H1 (cell line): ENCODE results near the gene FXYD7.

ENCODE experiments used
- ATF2 ChIP-seq: IDR thresholded peaks from 2 replicates; pipeline ENCODE4 v1.6.1; 2012; ENCODE audit warnings: low read length, inconsistent platforms
- EP300 ChIP-seq, 2 experiments: IDR thresholded peaks; 1 replicate in 1 of 2; 2 replicates in 1 of 2; pipeline ENCODE4 v1.6.1; 2011 to 2012; ENCODE audit warnings: low read depth in 2 of 2, low read length in 2 of 2, mild to moderate bottlenecking in 2 of 2, borderline replicate concordance in 1 of 2, inconsistent platforms in 1 of 2, moderate library complexity in 1 of 2
- EZH2 ChIP-seq: fragments of 200-600 bp; sonication (generic); IDR thresholded peaks from 2 replicates; pipeline ENCODE4 v1.7.1; 2012; ENCODE audit warnings: low read depth, mild to moderate bottlenecking, moderate library complexity, low read length, inconsistent platforms; ENCODE audit not compliant: severe bottlenecking
- HDAC6 ChIP-seq: IDR thresholded peaks from one replicate; pipeline ENCODE4 v1.7.1; 2012; ENCODE audit warnings: low read depth, mild to moderate bottlenecking, inconsistent platforms, low read length, moderate library complexity
- MAX ChIP-seq: IDR thresholded peaks from 2 replicates; pipeline ENCODE4 v1.6.1; 2012; ENCODE audit warnings: inconsistent platforms
- POLR2A ChIP-seq, 2 experiments: IDR thresholded peaks; 1 replicate in 1 of 2; 2 replicates in 1 of 2; pipeline ENCODE4 v1.6.1; 2011; ENCODE audit warnings: low read depth in 2 of 2, low read length in 2 of 2, mild to moderate bottlenecking in 2 of 2; ENCODE audit errors: control extremely low read depth in 1 of 2
- POLR2AphosphoS5 ChIP-seq: IDR thresholded peaks from 2 replicates; pipeline ENCODE4 v1.6.1; 2011; ENCODE audit warnings: low read depth, low read length
- RBBP5 ChIP-seq: IDR thresholded peaks from 2 replicates; pipeline ENCODE4 v1.7.1; 2012; ENCODE audit warnings: low read depth, mild to moderate bottlenecking, inconsistent platforms, low read length, moderate library complexity, borderline replicate concordance
- RNF2 ChIP-seq: fragments of 200-900, 300-1000 bp; sonication (generic); IDR thresholded peaks from 2 replicates; pipeline ENCODE4 v1.7.1; 2016; ENCODE audit warnings: borderline replicate concordance, low read depth, mild to moderate bottlenecking, antibody characterized with exemption, low read length; ENCODE audit not compliant: poor library complexity, severe bottlenecking; ENCODE audit errors: missing control alignments
- SAP30 ChIP-seq: fragments of 300-600 bp; sonication (generic); IDR thresholded peaks from 2 replicates; pipeline ENCODE4 v1.7.1; 2012; ENCODE audit warnings: low read length, moderate library complexity, mild to moderate bottlenecking, inconsistent platforms; ENCODE audit not compliant: insufficient read depth, insufficient replicate concordance
- SP1 ChIP-seq: IDR thresholded peaks from 2 replicates; pipeline ENCODE4 v1.6.1; 2011; ENCODE audit warnings: low read depth, low read length
- TF ChIP-seq, protein P1 (sequence below), 3 experiments: IDR thresholded peaks; 1 replicate in 2 of 3; 2 replicates in 1 of 3; pipeline versions ENCODE4 v1.5.1 to v1.6.1; 2011; ENCODE audit warnings: low read length in 3 of 3, mild to moderate bottlenecking in 3 of 3, inconsistent platforms in 2 of 3, low read depth in 1 of 3, moderate library complexity in 1 of 3; ENCODE audit not compliant: insufficient read depth in 1 of 3; ENCODE audit errors: control extremely low read depth in 1 of 3

GRCh38 chr19:35166100-35167063 is 23.3 kb downstream of the FXYD7 start:
- TF ChIP-seq MAX (no peak), ATF2 (no peak), SP1 (no peak), RNF2 (no peak), SAP30 (no peak), EZH2 (no peak), EP300 (IDR thresholded peaks at IDR 0.05; ENCODE audit: borderline replicate concordance in 1 of 2, low read depth in 2 of 2, low read length in 2 of 2) (no peak), POLR2AphosphoS5 (no peak), POLR2A (IDR thresholded peaks at IDR 0.05; ENCODE audit: control extremely low read depth in 1 of 2, low read depth in 2 of 2, low read length in 2 of 2) (no peak), HDAC6 (no peak), RBBP5 (no peak)
- TF ChIP-seq, protein P1, sequence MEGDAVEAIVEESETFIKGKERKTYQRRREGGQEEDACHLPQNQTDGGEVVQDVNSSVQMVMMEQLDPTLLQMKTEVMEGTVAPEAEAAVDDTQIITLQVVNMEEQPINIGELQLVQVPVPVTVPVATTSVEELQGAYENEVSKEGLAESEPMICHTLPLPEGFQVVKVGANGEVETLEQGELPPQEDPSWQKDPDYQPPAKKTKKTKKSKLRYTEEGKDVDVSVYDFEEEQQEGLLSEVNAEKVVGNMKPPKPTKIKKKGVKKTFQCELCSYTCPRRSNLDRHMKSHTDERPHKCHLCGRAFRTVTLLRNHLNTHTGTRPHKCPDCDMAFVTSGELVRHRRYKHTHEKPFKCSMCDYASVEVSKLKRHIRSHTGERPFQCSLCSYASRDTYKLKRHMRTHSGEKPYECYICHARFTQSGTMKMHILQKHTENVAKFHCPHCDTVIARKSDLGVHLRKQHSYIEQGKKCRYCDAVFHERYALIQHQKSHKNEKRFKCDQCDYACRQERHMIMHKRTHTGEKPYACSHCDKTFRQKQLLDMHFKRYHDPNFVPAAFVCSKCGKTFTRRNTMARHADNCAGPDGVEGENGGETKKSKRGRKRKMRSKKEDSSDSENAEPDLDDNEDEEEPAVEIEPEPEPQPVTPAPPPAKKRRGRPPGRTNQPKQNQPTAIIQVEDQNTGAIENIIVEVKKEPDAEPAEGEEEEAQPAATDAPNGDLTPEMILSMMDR (IDR thresholded peaks at IDR 0.05; ENCODE audit: control extremely low read depth in 1 of 3, insufficient read depth in 1 of 3, low read depth in 1 of 3, low read length in 3 of 3) = no peak
